GM23338 (cell line): ENCODE results near the gene ADGRF4.
A peak's percentile ranks its signal among the peaks of the same experiment; 100 is the strongest.

ENCODE experiments used
- CREB1 ChIP-seq: fragments of 250-450 bp; sonication (Bioruptor Pico); IDR thresholded peaks from 2 replicates; pipeline ENCODE4 v1.5.0; 2020; ENCODE audit warnings: low read depth, mild to moderate bottlenecking, moderate library complexity
- CTCF ChIP-seq, 2 experiments: fragments of 200-600 bp in 1 of 2; sonication (generic) in 1 of 2; conservative IDR thresholded peaks; 2 replicates each; pipeline versions ENCODE4 v1.5.1 to v1.6.1; 2016 to 2017; ENCODE audit warnings: antibody characterized with exemption in 2 of 2, low read depth in 2 of 2, mild to moderate bottlenecking in 2 of 2, moderate library complexity in 1 of 2
- EZH2phosphoT487 ChIP-seq: fragments of 200-600 bp; sonication (generic); IDR thresholded peaks from one replicate; pipeline ENCODE4 v1.8.1; 2018; ENCODE audit warnings: antibody characterized with exemption; ENCODE audit not compliant: unreplicated experiment
- JUNB ChIP-seq: IDR thresholded peaks from one replicate; pipeline ENCODE4 v1.6.1; 2016; ENCODE audit warnings: antibody characterized with exemption; ENCODE audit not compliant: unreplicated experiment
- REST ChIP-seq: IDR thresholded peaks from one replicate; pipeline ENCODE4 v1.6.1; 2018; ENCODE audit warnings: antibody characterized with exemption; ENCODE audit not compliant: unreplicated experiment

GRCh38 chr6:47733879-47734558, 35.6 kb downstream of the ADGRF4 start:
- TF ChIP-seq CTCF (conservative IDR thresholded peaks at IDR 0.05; ENCODE audit: low read depth in 2 of 2) (peak; percentile 46 to 69), JUNB (no peak), CREB1 (no peak), EZH2phosphoT487 (no peak), REST (no peak)
